B cell (primary cell): ENCODE results near the gene NOS1AP. TPM values are rescaled to one million over a fixed set of nuclear protein-coding genes. Genes with fewer than 3 reads are reported as not detected.

ENCODE experiments used
- ATAC-seq: fragments of 200-7000 bp; cut with Tn5 transposase; one replicate; pipeline ENCODE4 v1.10.0; 2021; ENCODE audit warnings: low read depth, mild to moderate bottlenecking, moderate number of reproducible peaks, moderate library complexity
- CTCF ChIA-PET: fragments of 350-600 bp; sonication (Branson Sonifier 250); formaldehyde crosslinking; loops from one replicate; lab custom pipeline; 2021; ENCODE audit warnings: antibody characterized with exemption, inconsistent platforms; lab: Charles Lee
- POLR2A ChIA-PET: fragments of 350-600 bp; sonication (Branson Sonifier 250); formaldehyde crosslinking; loops from one replicate; lab custom pipeline; 2021; ENCODE audit warnings: antibody characterized with exemption; lab: Charles Lee
- DNase-seq: peaks from one replicate; pipeline ENCODE4 v3.0.0; 2013
- H2AFZ ChIP-seq: 2 replicates; pipeline ENCODE4 v1.6.1; 2012; ENCODE audit warnings: mild to moderate bottlenecking, low read depth, low read length; ENCODE audit not compliant: insufficient read depth, poor library complexity, severe bottlenecking
- H3K27ac ChIP-seq, 2 donors: 1 replicate in 1 of 2; 2 replicates in 1 of 2; pipeline ENCODE4 v1.5.1; 2012 to 2013; ENCODE audit warnings: low read length in 2 of 2, mild to moderate bottlenecking in 2 of 2, moderate library complexity in 1 of 2
- H3K27me3 ChIP-seq, 4 experiments: fragments of 200-600 bp in 1 of 4; sonication (generic) in 1 of 4; replicated peaks in 1 of 4; 1 replicate in 2 of 4; 2 replicates in 2 of 4; pipeline versions ENCODE4 v1.6.1 to v1.7.0; 2013 to 2016; ENCODE audit warnings: low read length in 3 of 4, mild to moderate bottlenecking in 2 of 4, mixed read lengths in 1 of 4, moderate library complexity in 1 of 4; ENCODE audit not compliant: insufficient read depth in 4 of 4, control insufficient read depth in 3 of 4; ENCODE audit errors: control extremely low read depth in 1 of 4
- H3K36me3 ChIP-seq, 2 experiments: replicated peaks in 1 of 2; 1 replicate in 1 of 2; 2 replicates in 1 of 2; pipeline versions ENCODE4 v1.6.1 to v1.7.1; 2013; ENCODE audit warnings: low read length in 1 of 2; ENCODE audit not compliant: insufficient read depth in 2 of 2, control insufficient read depth in 1 of 2; ENCODE audit errors: control extremely low read depth in 1 of 2, extremely low read depth in 1 of 2
- H3K4me1 ChIP-seq, 2 donors: fragments of 200-600 bp in 1 of 2; sonication (generic) in 1 of 2; 1 replicate in 1 of 2; 2 replicates in 1 of 2; pipeline versions ENCODE4 v1.5.1 to v1.6.1; 2013 to 2017; ENCODE audit warnings: low read length in 2 of 2; ENCODE audit not compliant: control insufficient read depth in 2 of 2, insufficient read depth in 2 of 2
- H3K4me2 ChIP-seq: replicated peaks from 2 replicates; pipeline ENCODE3; 2012; ENCODE audit warnings: mild to moderate bottlenecking, low read depth, low read length; ENCODE audit not compliant: poor library complexity, severe bottlenecking
- H3K4me3 ChIP-seq, 5 experiments: fragments of 200-600 bp in 1 of 5; sonication (generic) in 1 of 5; 1 replicate in 3 of 5; 2 replicates in 2 of 5; pipeline versions ENCODE4 v1.5.1 to v1.7.0; 2011 to 2016; ENCODE audit warnings: low read length in 4 of 5, mild to moderate bottlenecking in 4 of 5, low read depth in 2 of 5, control low read depth in 1 of 5, moderate library complexity in 1 of 5; ENCODE audit not compliant: insufficient read depth in 1 of 5; ENCODE audit errors: control extremely low read depth in 1 of 5, extremely low read depth in 1 of 5
- H3K79me2 ChIP-seq: fragments of 200-600 bp; sonication (generic); one replicate; pipeline ENCODE4 v1.6.0; 2016; ENCODE audit warnings: low read length; ENCODE audit not compliant: control insufficient read depth, insufficient read depth
- H3K9ac ChIP-seq: fragments of 200-600 bp; sonication (generic); 2 replicates; pipeline ENCODE4 v1.6.1; 2017; ENCODE audit warnings: mild to moderate bottlenecking, low read length, moderate library complexity
- H3K9me3 ChIP-seq, 3 donors: one replicate each; pipeline versions ENCODE4 v1.6.1 to v1.7.1; 2013; ENCODE audit warnings: low read length in 2 of 3; ENCODE audit not compliant: control insufficient read depth in 2 of 3, insufficient read depth in 1 of 3; ENCODE audit errors: control extremely low read depth in 1 of 3
- H4K20me1 ChIP-seq: 2 replicates; pipeline ENCODE4 v1.6.0; 2012; ENCODE audit warnings: mild to moderate bottlenecking, low read length; ENCODE audit not compliant: insufficient read depth, control insufficient read depth, poor library complexity, severe bottlenecking
- H3K27ac Mint-ChIP-seq: one replicate; pipeline ENCODE4 v1.8.0; 2021; ENCODE audit warnings: mixed read lengths
- H3K27me3 Mint-ChIP-seq: one replicate; pipeline ENCODE4 v1.8.0; 2021; ENCODE audit warnings: mixed read lengths
- H3K4me1 Mint-ChIP-seq: one replicate; pipeline ENCODE4 v1.8.0; 2021; ENCODE audit warnings: mixed read lengths
- H3K4me3 Mint-ChIP-seq: one replicate; pipeline ENCODE4 v1.8.0; 2021; ENCODE audit warnings: mixed read lengths
- H3K9me3 Mint-ChIP-seq: one replicate; pipeline ENCODE4 v1.8.0; 2022; ENCODE audit warnings: mixed read lengths; ENCODE audit not compliant: insufficient read depth
- EZH2 ChIP-seq: IDR thresholded peaks from 2 replicates; pipeline ENCODE4 v1.6.1; 2012; ENCODE audit warnings: borderline replicate concordance, low read depth, mild to moderate bottlenecking, moderate library complexity, low read length; ENCODE audit not compliant: insufficient read depth, poor library complexity, severe bottlenecking
- WGBS: methylation state at CpG from one replicate; pipeline ENCODE4 v1.1.5; 2013; ENCODE audit warnings: missing lambda C conversion rate; ENCODE audit not compliant: insufficient coverage; 5-methylcytosine and 5-hydroxymethylcytosine counted together
- intact Hi-C: fragments of 100-400 bp; cut with micrococcal nuclease; formaldehyde crosslinking; loops from one replicate; pipeline ENCODE4 v1.10.0; 2022
- polyA plus RNA-seq: library from polyadenylated mRNA; depleted of rRNA; stranded (reverse); fragments of >200 nt; gene quantifications from 2 replicates; pipeline ENCODE4 v1.2.3, GENCODE V29; 2012
- total RNA-seq, 2 donors: library from RNA; stranded (reverse); fragments of 120-200 nt in 1 of 2; gene quantifications; 1 replicate in 1 of 2; 2 replicates in 1 of 2; pipeline versions ENCODE4 v1.2.3 to v1.2.4, GENCODE V29; 2013 to 2022
- TF ChIP-seq, protein P1 (sequence below): fragments of 200-600 bp; IDR thresholded peaks from one replicate; pipeline ENCODE4 v1.8.0; 2022; ENCODE audit warnings: antibody characterized with exemption, mild to moderate bottlenecking

NOS1AP gene
- total and polyA plus RNA-seq, 2 donors (not counting 1 experiment from before 2014, with no cell fraction given), result 0.32 TPM; not detected in 1

DNA sequence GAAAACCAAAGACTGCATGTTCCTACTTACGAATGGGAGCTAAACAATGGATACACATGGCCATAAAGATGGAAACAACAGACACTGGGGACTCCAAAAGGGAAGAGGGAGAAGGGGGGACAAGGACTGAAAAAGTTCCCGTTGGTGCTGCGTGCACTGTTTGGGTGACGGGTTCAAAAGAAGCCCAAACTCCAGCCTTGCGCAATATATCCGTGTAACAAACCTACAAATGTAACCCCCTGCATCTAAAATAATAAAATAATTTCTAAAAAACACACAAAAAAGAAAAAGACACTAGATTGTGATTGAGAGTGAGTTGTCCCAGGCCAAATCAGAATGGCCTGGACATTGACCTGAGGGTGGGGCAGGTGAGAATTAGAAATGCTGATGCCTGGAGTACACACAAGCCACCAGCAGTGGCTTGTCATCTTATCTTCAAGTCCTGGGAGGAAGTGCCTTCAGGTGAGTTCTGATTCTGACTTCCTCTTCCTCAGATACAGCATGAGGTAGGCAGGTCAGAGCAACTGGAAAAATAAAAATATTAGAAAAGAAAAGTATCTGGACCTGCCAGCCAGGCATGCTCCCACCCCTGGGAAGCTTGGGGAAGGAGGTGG, 252.4 kb downstream of the NOS1AP start:
- no peak overlapping the region for H3K4me3 ChIP-seq
- TF ChIP-seq, protein P1, sequence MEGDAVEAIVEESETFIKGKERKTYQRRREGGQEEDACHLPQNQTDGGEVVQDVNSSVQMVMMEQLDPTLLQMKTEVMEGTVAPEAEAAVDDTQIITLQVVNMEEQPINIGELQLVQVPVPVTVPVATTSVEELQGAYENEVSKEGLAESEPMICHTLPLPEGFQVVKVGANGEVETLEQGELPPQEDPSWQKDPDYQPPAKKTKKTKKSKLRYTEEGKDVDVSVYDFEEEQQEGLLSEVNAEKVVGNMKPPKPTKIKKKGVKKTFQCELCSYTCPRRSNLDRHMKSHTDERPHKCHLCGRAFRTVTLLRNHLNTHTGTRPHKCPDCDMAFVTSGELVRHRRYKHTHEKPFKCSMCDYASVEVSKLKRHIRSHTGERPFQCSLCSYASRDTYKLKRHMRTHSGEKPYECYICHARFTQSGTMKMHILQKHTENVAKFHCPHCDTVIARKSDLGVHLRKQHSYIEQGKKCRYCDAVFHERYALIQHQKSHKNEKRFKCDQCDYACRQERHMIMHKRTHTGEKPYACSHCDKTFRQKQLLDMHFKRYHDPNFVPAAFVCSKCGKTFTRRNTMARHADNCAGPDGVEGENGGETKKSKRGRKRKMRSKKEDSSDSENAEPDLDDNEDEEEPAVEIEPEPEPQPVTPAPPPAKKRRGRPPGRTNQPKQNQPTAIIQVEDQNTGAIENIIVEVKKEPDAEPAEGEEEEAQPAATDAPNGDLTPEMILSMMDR, result no peak
- TF ChIP-seq EZH2, result no peak
- H3K9ac ChIP-seq, result no peak overlapping the region
- CTCF ChIA-PET, result no interaction called here
- no peaks in the 10 kb centered on the region for H3K4me1 ChIP-seq
- no peaks in the 10 kb centered on the region for H3K36me3 ChIP-seq
- Mint-ChIP-seq H3K9me3 (no peaks in the 10 kb centered on the region), H3K27me3 (peaks cover 36% of the 10 kb centered on the region), H3K4me1 (no peaks in the 10 kb centered on the region), H3K4me3 (no peak overlapping the region), H3K27ac (no peak overlapping the region)
- no peaks in the 10 kb centered on the region for H3K9me3 ChIP-seq
- ATAC-seq (no peak), DNase-seq (no peak)
- intact Hi-C loops, result no loop called here
- no peaks in the 10 kb centered on the region for H3K79me2 ChIP-seq
- no peaks in the 10 kb centered on the region for H4K20me1 ChIP-seq
- H3K27me3 ChIP-seq, result peaks cover 0 to 3% (median 0%) of the 10 kb centered on the region in 4 experiments
- no peak overlapping the region for H3K27ac ChIP-seq
- no peak overlapping the region for H2AFZ ChIP-seq
- 100% methylated on average over 1 of the region's 6 CpGs for WGBS
- POLR2A ChIA-PET, result no interaction called here
- H3K4me2 ChIP-seq, result no peak overlapping the region

DNA sequence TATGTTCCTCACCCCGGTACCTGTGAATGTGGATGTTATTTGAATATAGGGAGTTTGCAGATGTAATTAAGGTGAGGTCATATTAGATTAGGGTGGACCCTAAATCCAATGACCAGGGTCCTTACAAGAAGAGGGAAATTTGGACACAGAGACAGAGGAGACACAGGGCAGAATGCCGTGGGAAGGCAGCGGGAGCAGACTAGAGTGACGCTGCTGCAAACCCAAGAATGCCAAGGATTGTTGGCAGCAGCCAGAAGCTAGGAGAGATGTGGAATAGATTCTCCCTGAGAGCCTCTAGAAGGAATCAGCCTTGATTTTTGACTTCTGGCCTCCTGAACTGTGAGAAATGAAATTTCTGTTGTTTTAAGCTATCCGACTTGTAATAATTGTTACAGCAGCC, 253.5 kb downstream of the NOS1AP start:
- H3K79me2 ChIP-seq, result no peaks in the 10 kb centered on the region
- WGBS, result 97% methylated on average over 4 of the region's 5 CpGs
- H3K9me3 Mint-ChIP-seq, result no peaks in the 10 kb centered on the region
- no peaks in the 10 kb centered on the region for H3K4me1 Mint-ChIP-seq
- DNase-seq (no peak), ATAC-seq (no peak)
- H3K4me1 ChIP-seq, result no peaks in the 10 kb centered on the region
- CTCF ChIA-PET, result no interaction called here
- no peaks in the 10 kb centered on the region for H3K36me3 ChIP-seq
- H3K27ac ChIP-seq, result no peak overlapping the region
- H3K27me3 ChIP-seq, result peaks cover 0 to 3% (median 0%) of the 10 kb centered on the region in 4 experiments
- no peak overlapping the region for H2AFZ ChIP-seq
- no peaks in the 10 kb centered on the region for H3K9me3 ChIP-seq
- H3K27me3 Mint-ChIP-seq, result peaks cover 39% of the 10 kb centered on the region
- H3K27ac Mint-ChIP-seq, result no peak overlapping the region
- no peak overlapping the region for H3K4me3 ChIP-seq
- no peak for TF ChIP-seq EZH2
- intact Hi-C loops, result no loop called here
- H3K4me2 ChIP-seq, result no peak overlapping the region
- no peak overlapping the region for H3K4me3 Mint-ChIP-seq
- no peak overlapping the region for H3K9ac ChIP-seq
- POLR2A ChIA-PET, result no interaction called here
- no peaks in the 10 kb centered on the region for H4K20me1 ChIP-seq
